Panc1 (cell line): ENCODE measurements around the gene PKP1. TPM values are rescaled to one million over a fixed set of nuclear protein-coding genes. Genes with fewer than 3 reads are reported as not detected.

ENCODE experiments used
- ATAC-seq: fragments of 200-7000 bp; cut with Tn5 transposase; 2 replicates; pipeline ENCODE4 v1.9.1; 2020; ENCODE audit warnings: mild to moderate bottlenecking, moderate library complexity
- BruUV-seq: library from RNA; stranded (reverse); fragments of 400-500 nt; replicated peaks from 2 replicates; lab custom pipeline; 2021; lab: Mats Ljungman, UMichigan
- CTCF ChIA-PET: fragments of 300-600 bp; sonication (Branson Sonifier 250); formaldehyde crosslinking; loops from one replicate; lab custom pipeline; 2022; ENCODE audit warnings: antibody characterized with exemption; lab: Charles Lee
- POLR2A ChIA-PET: fragments of 300-600 bp; sonication (Branson Sonifier 250); formaldehyde crosslinking; loops from one replicate; lab custom pipeline; 2022; ENCODE audit warnings: antibody characterized with exemption; lab: Charles Lee
- DNase-seq: peaks from one replicate; pipeline ENCODE4 v3.0.0-alpha.2; 2010; ENCODE audit warnings: low read depth, low spot score
- H3K27ac ChIP-seq: 2 replicates; pipeline ENCODE4 v1.5.1; 2011; ENCODE audit warnings: mild to moderate bottlenecking, low read length, inconsistent platforms
- H3K27me3 ChIP-seq: fragments of 200-500 bp; sonication (Bioruptor generic); 2 replicates; pipeline ENCODE4 v1.6.0; 2014; ENCODE audit warnings: low read length, inconsistent platforms; ENCODE audit not compliant: control insufficient read depth, insufficient read depth
- H3K36me3 ChIP-seq: fragments of 200-500 bp; sonication (Bioruptor generic); 2 replicates; pipeline ENCODE4 v1.5.1; 2014; ENCODE audit warnings: inconsistent platforms, mild to moderate bottlenecking, low read length, moderate library complexity; ENCODE audit not compliant: control insufficient read depth, insufficient read depth
- H3K4me1 ChIP-seq: 2 replicates; pipeline ENCODE4 v1.5.1; 2011; ENCODE audit warnings: inconsistent platforms, mild to moderate bottlenecking, low read length, moderate library complexity; ENCODE audit not compliant: control insufficient read depth, insufficient read depth
- H3K4me3 ChIP-seq, 2 experiments: 2 replicates each; pipeline ENCODE4 v1.5.1; 2011 to 2012; ENCODE audit warnings: low read depth in 2 of 2, low read length in 2 of 2, mild to moderate bottlenecking in 2 of 2, inconsistent platforms in 1 of 2, moderate library complexity in 1 of 2
- H3K9me3 ChIP-seq: fragments of 200-500 bp; sonication (Bioruptor generic); 2 replicates; pipeline ENCODE4 v1.5.1; 2014; ENCODE audit warnings: low read depth, mild to moderate bottlenecking, inconsistent platforms, low read length, moderate library complexity; ENCODE audit not compliant: control insufficient read depth, insufficient read depth
- POLR2AphosphoS5 ChIP-seq: IDR thresholded peaks from 2 replicates; pipeline ENCODE4 v1.6.1; 2012; ENCODE audit warnings: mild to moderate bottlenecking, low read depth, low read length, moderate library complexity
- SIN3A ChIP-seq: IDR thresholded peaks from 2 replicates; pipeline ENCODE4 v1.6.1; 2012; ENCODE audit warnings: low read depth, mild to moderate bottlenecking, low read length, moderate library complexity, borderline replicate concordance; ENCODE audit not compliant: insufficient read depth
- TCF7L2 ChIP-seq: IDR thresholded peaks from 2 replicates; pipeline ENCODE4 v1.6.1; 2011; ENCODE audit warnings: mild to moderate bottlenecking, low read depth, low read length, inconsistent platforms
- in situ Hi-C: cut with HindIII; loops from 2 replicates; pipeline ENCODE4 v1.10.0; 2016; ENCODE audit warnings: low sequenced_read_pairs, low pct_unique_long_range_greater_than_20kb
- intact Hi-C: fragments of 100-400 bp; cut with micrococcal nuclease; formaldehyde crosslinking; loops from one replicate; pipeline ENCODE4 v1.10.0; 2022; ENCODE audit not compliant: unreplicated experiment
- total RNA-seq: library from RNA; stranded (reverse); gene quantifications from one replicate; pipeline ENCODE4 v1.2.1, GENCODE V29; 2021; ENCODE audit not compliant: unreplicated experiment
- TF ChIP-seq, protein P1 (sequence below), 2 experiments: IDR thresholded peaks; 2 replicates each; pipeline ENCODE4 v1.6.1; 2011 to 2012; ENCODE audit warnings: low read depth in 2 of 2, control low read depth in 1 of 2, low read length in 1 of 2, mild to moderate bottlenecking in 1 of 2, moderate library complexity in 1 of 2; ENCODE audit not compliant: insufficient read depth in 1 of 2
- TF ChIP-seq, protein P2 (sequence below): fragments of 450-650 bp; IDR thresholded peaks from 2 replicates; pipeline ENCODE4 v1.5.1; 2017; ENCODE audit warnings: mild to moderate bottlenecking

PKP1 gene
- total RNA-seq, 1 experiment from 2014 or later = 0.44 TPM

GRCh38 chr1:201284636-201285035 is 1.3 kb downstream of the PKP1 start:
- CTCF ChIA-PET = no interaction called here

DNA sequence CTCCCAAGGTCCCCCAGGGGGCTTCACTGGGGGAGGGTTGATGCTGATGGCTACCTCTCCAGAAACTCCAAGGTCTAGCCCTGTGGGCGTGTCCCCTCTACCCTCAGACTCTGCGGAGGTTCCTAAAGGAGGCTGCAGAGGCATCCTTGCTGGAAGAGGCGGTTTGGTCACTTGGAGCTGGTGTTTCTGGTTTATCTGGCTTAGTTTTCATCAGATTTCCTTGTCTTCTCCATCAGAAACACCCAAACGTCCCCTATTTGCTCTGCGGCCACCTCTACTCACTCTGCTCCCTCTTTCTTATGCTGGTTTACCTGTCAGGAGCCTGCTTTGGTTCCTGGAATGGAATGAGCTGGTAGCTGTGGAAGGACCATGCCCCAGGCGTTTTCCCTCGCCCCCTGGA is 2.5 kb downstream of the PKP1 start:
- BruUV-seq = no TSS peak
- no peak for TF ChIP-seq SIN3A
- TF ChIP-seq, protein P1, sequence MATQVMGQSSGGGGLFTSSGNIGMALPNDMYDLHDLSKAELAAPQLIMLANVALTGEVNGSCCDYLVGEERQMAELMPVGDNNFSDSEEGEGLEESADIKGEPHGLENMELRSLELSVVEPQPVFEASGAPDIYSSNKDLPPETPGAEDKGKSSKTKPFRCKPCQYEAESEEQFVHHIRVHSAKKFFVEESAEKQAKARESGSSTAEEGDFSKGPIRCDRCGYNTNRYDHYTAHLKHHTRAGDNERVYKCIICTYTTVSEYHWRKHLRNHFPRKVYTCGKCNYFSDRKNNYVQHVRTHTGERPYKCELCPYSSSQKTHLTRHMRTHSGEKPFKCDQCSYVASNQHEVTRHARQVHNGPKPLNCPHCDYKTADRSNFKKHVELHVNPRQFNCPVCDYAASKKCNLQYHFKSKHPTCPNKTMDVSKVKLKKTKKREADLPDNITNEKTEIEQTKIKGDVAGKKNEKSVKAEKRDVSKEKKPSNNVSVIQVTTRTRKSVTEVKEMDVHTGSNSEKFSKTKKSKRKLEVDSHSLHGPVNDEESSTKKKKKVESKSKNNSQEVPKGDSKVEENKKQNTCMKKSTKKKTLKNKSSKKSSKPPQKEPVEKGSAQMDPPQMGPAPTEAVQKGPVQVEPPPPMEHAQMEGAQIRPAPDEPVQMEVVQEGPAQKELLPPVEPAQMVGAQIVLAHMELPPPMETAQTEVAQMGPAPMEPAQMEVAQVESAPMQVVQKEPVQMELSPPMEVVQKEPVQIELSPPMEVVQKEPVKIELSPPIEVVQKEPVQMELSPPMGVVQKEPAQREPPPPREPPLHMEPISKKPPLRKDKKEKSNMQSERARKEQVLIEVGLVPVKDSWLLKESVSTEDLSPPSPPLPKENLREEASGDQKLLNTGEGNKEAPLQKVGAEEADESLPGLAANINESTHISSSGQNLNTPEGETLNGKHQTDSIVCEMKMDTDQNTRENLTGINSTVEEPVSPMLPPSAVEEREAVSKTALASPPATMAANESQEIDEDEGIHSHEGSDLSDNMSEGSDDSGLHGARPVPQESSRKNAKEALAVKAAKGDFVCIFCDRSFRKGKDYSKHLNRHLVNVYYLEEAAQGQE (IDR thresholded peaks at IDR 0.05; ENCODE audit: insufficient read depth in 1 of 2, low read depth in 2 of 2, low read length in 1 of 2) = no peak
- CTCF ChIA-PET = no interaction called here
- Histone ChIP-seq H3K36me3 (no peaks in the 10 kb centered on the region), H3K4me1 (no peaks in the 10 kb centered on the region), H3K27ac (no peak overlapping the region), H3K9me3 (no peaks in the 10 kb centered on the region), H3K27me3 (no peaks in the 10 kb centered on the region), H3K4me3 (no peak overlapping the region)
- intact Hi-C loops (no loop called here), in situ Hi-C loops (no loop called here)
- no peak for DNase-seq
- POLR2A ChIA-PET = no interaction called here
- ATAC-seq = no peak

More at GRCh38 chr1:201284636-201285035, 1.3 kb downstream of the PKP1 start:
- Histone ChIP-seq H3K36me3 (no peaks in the 10 kb centered on the region), H3K9me3 (no peaks in the 10 kb centered on the region), H3K27ac (no peak overlapping the region), H3K4me3 (no peak overlapping the region), H3K4me1 (no peaks in the 10 kb centered on the region), H3K27me3 (no peaks in the 10 kb centered on the region)
- no peak for ATAC-seq
- TF ChIP-seq TCF7L2 = no peak
- TF ChIP-seq, protein P1 (IDR thresholded peaks at IDR 0.05; ENCODE audit: insufficient read depth in 1 of 2, low read depth in 2 of 2, low read length in 1 of 2) = no peak
- TF ChIP-seq, protein P2, sequence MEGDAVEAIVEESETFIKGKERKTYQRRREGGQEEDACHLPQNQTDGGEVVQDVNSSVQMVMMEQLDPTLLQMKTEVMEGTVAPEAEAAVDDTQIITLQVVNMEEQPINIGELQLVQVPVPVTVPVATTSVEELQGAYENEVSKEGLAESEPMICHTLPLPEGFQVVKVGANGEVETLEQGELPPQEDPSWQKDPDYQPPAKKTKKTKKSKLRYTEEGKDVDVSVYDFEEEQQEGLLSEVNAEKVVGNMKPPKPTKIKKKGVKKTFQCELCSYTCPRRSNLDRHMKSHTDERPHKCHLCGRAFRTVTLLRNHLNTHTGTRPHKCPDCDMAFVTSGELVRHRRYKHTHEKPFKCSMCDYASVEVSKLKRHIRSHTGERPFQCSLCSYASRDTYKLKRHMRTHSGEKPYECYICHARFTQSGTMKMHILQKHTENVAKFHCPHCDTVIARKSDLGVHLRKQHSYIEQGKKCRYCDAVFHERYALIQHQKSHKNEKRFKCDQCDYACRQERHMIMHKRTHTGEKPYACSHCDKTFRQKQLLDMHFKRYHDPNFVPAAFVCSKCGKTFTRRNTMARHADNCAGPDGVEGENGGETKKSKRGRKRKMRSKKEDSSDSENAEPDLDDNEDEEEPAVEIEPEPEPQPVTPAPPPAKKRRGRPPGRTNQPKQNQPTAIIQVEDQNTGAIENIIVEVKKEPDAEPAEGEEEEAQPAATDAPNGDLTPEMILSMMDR = no peak
- TF ChIP-seq POLR2AphosphoS5 = no peak
- no peak for TF ChIP-seq SIN3A
- no TSS peak for BruUV-seq
- in situ Hi-C loops = no loop called here
- intact Hi-C loops = no loop called here
- POLR2A ChIA-PET = no interaction called here
- DNase-seq = no peak
